ENCODE results near the gene APBB2.

Gene APBB2

GRCh38 chr4:41189666-41190065, 24.7 kb downstream of the APBB2 start:
- no peak for TF ChIP-seq GATA2 (IDR thresholded peaks at IDR 0.05; ENCODE audit: low read depth, low read length)
- TF ChIP-seq GATA3 (IDR thresholded peaks at IDR 0.05; ENCODE audit: low read depth, low read length) = no peak

DNA sequence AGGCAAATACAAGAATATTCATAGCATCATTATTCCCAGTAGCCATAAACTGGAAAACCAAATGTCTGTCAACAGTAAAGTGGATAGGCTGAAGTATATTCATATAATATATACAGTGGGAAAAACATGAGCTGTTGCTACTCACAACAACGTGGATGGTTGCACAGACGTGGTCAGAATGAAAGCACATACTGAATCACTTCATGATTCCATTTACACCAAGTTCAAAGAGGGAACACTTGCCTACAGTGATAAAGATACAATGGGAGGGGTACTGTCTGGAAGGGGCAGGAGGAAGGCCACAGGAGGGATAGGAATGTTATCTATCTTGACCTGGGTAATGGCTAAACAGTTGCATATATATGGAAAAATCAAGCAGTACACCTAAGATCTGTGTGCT, 25.3 kb downstream of the APBB2 start:
- no peak for TF ChIP-seq GATA3 (IDR thresholded peaks at IDR 0.05; ENCODE audit: low read depth, low read length)
- no peak for TF ChIP-seq GATA2 (IDR thresholded peaks at IDR 0.05; ENCODE audit: low read depth, low read length)

- no peak for TF ChIP-seq GATA3 (IDR thresholded peaks at IDR 0.05; ENCODE audit: low read depth, low read length)
- TF ChIP-seq GATA2 (IDR thresholded peaks at IDR 0.05; ENCODE audit: low read depth, low read length) = no peak
Observed at GRCh38 chr4:41185614-41186592, 28.4 kb downstream of the APBB2 start.

DNA sequence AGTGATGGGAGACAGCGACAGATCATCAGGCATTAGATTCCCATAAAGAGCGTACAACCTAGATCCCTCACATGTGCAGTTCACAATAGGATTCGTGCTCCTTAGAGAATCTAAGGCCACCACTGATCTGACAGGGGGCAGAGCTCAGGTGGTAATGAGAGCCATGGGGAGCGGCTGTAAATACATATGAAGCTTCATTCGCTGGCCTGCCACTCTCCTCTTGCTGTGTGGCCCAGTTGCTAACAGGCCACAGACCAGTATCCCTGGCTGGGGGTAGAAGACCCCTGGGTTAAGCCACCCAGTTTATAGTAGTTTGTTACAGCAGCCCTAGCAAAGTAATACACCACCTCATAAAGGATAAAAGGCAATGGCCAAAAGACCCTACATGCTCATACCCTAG, 30.3 kb downstream of the APBB2 start:
- TF ChIP-seq GATA2 (IDR thresholded peaks at IDR 0.05; ENCODE audit: low read depth, low read length) = no peak
- no peak for TF ChIP-seq GATA3 (IDR thresholded peaks at IDR 0.05; ENCODE audit: low read depth, low read length)

DNA sequence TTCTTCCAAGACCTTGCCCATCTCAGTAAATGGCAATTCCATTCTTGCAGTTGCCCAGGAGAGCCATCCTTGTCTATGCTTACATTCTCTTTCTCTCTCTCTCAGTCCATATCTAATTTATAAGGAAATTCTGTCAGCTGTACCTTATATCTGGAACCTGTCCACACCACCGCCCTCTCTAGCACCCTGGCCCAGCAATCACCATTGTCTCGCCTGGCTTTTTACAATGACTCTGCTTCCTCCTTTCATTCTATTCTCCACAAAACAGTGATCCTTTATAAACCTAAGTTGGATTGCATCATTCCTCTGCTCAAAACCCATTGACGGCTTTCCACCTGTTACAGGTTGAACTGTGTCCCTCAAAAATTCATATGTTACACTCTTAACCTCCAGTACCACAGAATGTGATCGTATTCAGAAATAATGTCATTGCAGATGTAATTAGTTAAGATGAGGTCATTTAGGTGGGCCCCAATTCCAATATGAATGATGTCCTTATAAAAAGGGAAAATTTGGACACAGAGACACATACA, 31.3 kb downstream of the APBB2 start:
- no peak for TF ChIP-seq GATA3 (IDR thresholded peaks at IDR 0.05; ENCODE audit: low read depth, low read length)
- no peak for TF ChIP-seq GATA2 (IDR thresholded peaks at IDR 0.05; ENCODE audit: low read depth, low read length)

DNA sequence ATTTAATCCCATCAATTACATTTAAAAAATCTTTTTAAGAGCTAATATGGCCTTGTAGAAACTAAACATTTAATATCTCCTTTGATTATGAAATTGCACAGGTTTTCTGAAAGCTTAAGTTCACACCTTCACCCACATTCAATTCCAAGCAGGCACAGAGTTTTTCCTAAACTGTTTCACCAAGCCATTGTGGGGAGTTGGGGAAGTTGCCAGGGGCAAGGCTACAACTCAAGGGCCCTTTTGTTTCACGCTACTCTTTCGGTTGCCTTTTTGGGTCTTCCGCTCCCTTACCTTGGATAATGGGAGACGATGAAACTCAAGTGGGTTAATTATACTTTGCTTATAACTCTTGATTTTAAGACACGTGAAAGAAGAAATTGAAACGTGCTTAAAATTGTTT, 33.3 kb downstream of the APBB2 start:
- TF ChIP-seq GATA3 (IDR thresholded peaks at IDR 0.05; ENCODE audit: low read depth, low read length) (no peak), GATA2 (IDR thresholded peaks at IDR 0.05; ENCODE audit: low read depth, low read length) (no peak)

GRCh38 chr4:41179498-41180195, 34.7 kb downstream of the APBB2 start:
- TF ChIP-seq GATA2 (IDR thresholded peaks at IDR 0.05; ENCODE audit: low read depth, low read length) = no peak
- TF ChIP-seq GATA3 (IDR thresholded peaks at IDR 0.05; ENCODE audit: low read depth, low read length) = no peak

- no peak for TF ChIP-seq GATA3 (IDR thresholded peaks at IDR 0.05; ENCODE audit: low read depth, low read length)
- TF ChIP-seq GATA2 (IDR thresholded peaks at IDR 0.05; ENCODE audit: low read depth, low read length) = no peak
Observed at GRCh38 chr4:41178372-41179370, 35.7 kb downstream of the APBB2 start.

GRCh38 chr4:41177016-41177415, 37.3 kb downstream of the APBB2 start:
- TF ChIP-seq GATA2 (IDR thresholded peaks at IDR 0.05; ENCODE audit: low read depth, low read length) (0 out of 2 replicates have a peak, but pooled peaks have one; percentile 12), GATA3 (IDR thresholded peaks at IDR 0.05; ENCODE audit: low read depth, low read length) (no peak)

DNA sequence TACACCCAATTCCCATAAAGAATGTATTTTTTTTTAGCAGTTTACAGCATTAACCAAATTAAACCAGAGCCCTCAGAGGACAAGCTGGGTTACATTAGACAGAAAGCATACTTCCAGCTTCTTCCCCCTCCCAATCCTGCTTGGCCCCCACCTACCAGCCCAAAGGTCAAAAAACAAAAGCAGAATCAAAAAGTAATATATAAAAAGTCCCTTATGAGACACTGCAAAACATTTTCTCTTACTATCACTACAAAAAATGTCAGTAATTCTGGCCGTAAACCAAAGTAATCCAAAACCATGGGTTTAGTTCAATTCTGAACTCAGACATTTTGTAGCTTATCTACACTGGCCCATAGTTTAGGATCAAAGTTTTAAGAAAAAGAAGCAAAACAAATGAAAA, 38.0 kb downstream of the APBB2 start:
- TF ChIP-seq GATA3 (IDR thresholded peaks at IDR 0.05; ENCODE audit: low read depth, low read length) = no peak
- no peak for TF ChIP-seq GATA2 (IDR thresholded peaks at IDR 0.05; ENCODE audit: low read depth, low read length)

- no peak for TF ChIP-seq GATA2 (IDR thresholded peaks at IDR 0.05; ENCODE audit: low read depth, low read length)
- no peak for TF ChIP-seq GATA3 (IDR thresholded peaks at IDR 0.05; ENCODE audit: low read depth, low read length)
Observed at GRCh38 chr4:41175794-41176193, 38.5 kb downstream of the APBB2 start.

DNA sequence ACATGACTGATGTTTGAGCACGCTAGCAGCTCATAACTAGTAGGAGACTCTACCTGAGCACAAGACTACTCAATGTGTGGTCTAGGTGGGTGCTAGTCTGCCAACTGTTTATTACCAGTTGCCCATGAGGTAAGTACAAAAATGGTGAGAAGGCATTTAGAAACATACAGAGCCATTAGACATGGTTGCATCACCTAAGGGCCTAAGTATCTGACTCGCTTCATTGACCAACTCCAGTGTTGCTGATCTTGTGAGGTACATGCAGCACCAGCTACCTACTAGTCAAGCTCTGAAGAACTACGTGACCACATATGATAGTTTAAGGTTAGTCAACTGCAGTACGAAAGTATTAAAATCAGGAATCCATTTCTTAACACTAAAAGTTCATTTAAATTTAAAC, 39.9 kb downstream of the APBB2 start:
- TF ChIP-seq GATA3 (IDR thresholded peaks at IDR 0.05; ENCODE audit: low read depth, low read length) = no peak
- no peak for TF ChIP-seq GATA2 (IDR thresholded peaks at IDR 0.05; ENCODE audit: low read depth, low read length)

GRCh38 chr4:41172786-41173185, 41.6 kb downstream of the APBB2 start:
- TF ChIP-seq GATA2 (IDR thresholded peaks at IDR 0.05; ENCODE audit: low read depth, low read length) (no peak), GATA3 (IDR thresholded peaks at IDR 0.05; ENCODE audit: low read depth, low read length) (no peak)
